ENCODE results near the gene PPP2R2C. TPM values are rescaled to one million over a fixed set of nuclear protein-coding genes. Genes with fewer than 3 reads are reported as not detected.
A peak's percentile ranks its signal among the peaks of the same experiment; 100 is the strongest.

PPP2R2C gene
- total RNA-seq, 2 experiments from 2014 or later: not detected

DNA sequence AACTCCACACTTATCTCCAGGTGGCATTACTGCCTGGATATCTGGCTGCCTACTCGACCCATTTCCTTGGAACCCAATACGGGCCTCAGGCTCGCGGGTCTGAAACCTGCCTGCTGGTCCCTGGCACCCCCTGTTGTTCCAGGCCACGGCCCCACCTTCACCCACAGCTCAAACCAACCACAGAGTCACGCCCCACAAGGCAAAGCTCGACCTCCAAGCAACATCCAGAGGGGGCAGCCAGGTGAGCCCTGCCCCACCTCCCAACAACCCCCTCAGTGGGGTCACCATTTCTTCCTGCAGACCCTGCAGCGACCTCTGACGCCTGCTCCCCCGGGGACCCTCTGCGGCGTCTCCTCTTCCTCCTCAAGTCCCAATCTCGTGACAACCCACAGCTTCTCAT, 126.5 kb downstream of the PPP2R2C start:
- Histone ChIP-seq H3K9me2 (ENCODE audit: insufficient read depth, low read length) (no peaks in the 10 kb centered on the region), H3K4me1 (ENCODE audit: insufficient read depth, low read length, poor library complexity, severe bottlenecking) (no peaks in the 10 kb centered on the region), H3K79me2 (ENCODE audit: insufficient read depth, low read depth, low read length) (no peaks in the 10 kb centered on the region), H3K4me3 (ENCODE audit: low read depth, low read length, poor library complexity, severe bottlenecking) (no peak overlapping the region), H3K36me3 (ENCODE audit: insufficient read depth, low read length) (no peaks in the 10 kb centered on the region), H3K27ac (ENCODE audit: low read depth, low read length, poor library complexity, severe bottlenecking) (no peak overlapping the region), H4K20me1 (ENCODE audit: insufficient read depth, low read length) (no peaks in the 10 kb centered on the region), H3K4me2 (ENCODE audit: low read length) (no peak overlapping the region), H3K9me3 (ENCODE audit: low read length) (no peaks in the 10 kb centered on the region), H2AFZ (ENCODE audit: low read length) (no peak overlapping the region)
- no TSS peak for BruUV-seq (replicated peaks)
- DNase-seq (ENCODE audit: low spot score): no peak
- ChIA-PET POLR2A (no interaction called here), CTCF (ENCODE audit: unreplicated experiment) (no interaction called here)
- TF ChIP-seq, protein P1, sequence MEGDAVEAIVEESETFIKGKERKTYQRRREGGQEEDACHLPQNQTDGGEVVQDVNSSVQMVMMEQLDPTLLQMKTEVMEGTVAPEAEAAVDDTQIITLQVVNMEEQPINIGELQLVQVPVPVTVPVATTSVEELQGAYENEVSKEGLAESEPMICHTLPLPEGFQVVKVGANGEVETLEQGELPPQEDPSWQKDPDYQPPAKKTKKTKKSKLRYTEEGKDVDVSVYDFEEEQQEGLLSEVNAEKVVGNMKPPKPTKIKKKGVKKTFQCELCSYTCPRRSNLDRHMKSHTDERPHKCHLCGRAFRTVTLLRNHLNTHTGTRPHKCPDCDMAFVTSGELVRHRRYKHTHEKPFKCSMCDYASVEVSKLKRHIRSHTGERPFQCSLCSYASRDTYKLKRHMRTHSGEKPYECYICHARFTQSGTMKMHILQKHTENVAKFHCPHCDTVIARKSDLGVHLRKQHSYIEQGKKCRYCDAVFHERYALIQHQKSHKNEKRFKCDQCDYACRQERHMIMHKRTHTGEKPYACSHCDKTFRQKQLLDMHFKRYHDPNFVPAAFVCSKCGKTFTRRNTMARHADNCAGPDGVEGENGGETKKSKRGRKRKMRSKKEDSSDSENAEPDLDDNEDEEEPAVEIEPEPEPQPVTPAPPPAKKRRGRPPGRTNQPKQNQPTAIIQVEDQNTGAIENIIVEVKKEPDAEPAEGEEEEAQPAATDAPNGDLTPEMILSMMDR (conservative IDR thresholded peaks at IDR 0.05; ENCODE audit: low read length): no peak
- TF ChIP-seq EZH2phosphoT487 (IDR thresholded peaks at IDR 0.05; ENCODE audit: borderline replicate concordance, low read depth, low read length): no peak
- intact Hi-C loops (cut with micrococcal nuclease; ENCODE audit: unreplicated experiment): no loop called here

GRCh38 chr4:6345096-6345830, 127.2 kb downstream of the PPP2R2C start:
- Histone ChIP-seq H3K9me2 (ENCODE audit: insufficient read depth, low read length) (no peaks in the 10 kb centered on the region), H2AFZ (ENCODE audit: low read length) (no peak overlapping the region), H3K4me3 (ENCODE audit: low read depth, low read length, poor library complexity, severe bottlenecking) (no peak overlapping the region), H3K9me3 (ENCODE audit: low read length) (no peaks in the 10 kb centered on the region), H3K36me3 (ENCODE audit: insufficient read depth, low read length) (no peaks in the 10 kb centered on the region), H3K4me1 (ENCODE audit: insufficient read depth, low read length, poor library complexity, severe bottlenecking) (no peaks in the 10 kb centered on the region), H3K4me2 (ENCODE audit: low read length) (no peak overlapping the region), H3K27ac (ENCODE audit: low read depth, low read length, poor library complexity, severe bottlenecking) (no peak overlapping the region), H3K79me2 (ENCODE audit: insufficient read depth, low read depth, low read length) (no peaks in the 10 kb centered on the region), H4K20me1 (ENCODE audit: insufficient read depth, low read length) (no peaks in the 10 kb centered on the region)
- POLR2A ChIA-PET: interaction anchor here (0.6 kb wide), 1 partner anchor 38 kb away, joined by 3 read pairs; no protein-coding TSS in a partner anchor
- CTCF ChIA-PET (ENCODE audit: unreplicated experiment): no interaction called here
- TF ChIP-seq EZH2phosphoT487 (IDR thresholded peaks at IDR 0.05; ENCODE audit: borderline replicate concordance, low read depth, low read length): no peak
- TF ChIP-seq, protein P1 (conservative IDR thresholded peaks at IDR 0.05; ENCODE audit: low read length): no peak
- intact Hi-C loops (cut with micrococcal nuclease; ENCODE audit: unreplicated experiment): no loop called here
- no peak for DNase-seq (ENCODE audit: low spot score)
- BruUV-seq (replicated peaks): no TSS peak

- Histone ChIP-seq H3K27ac (ENCODE audit: low read depth, low read length, poor library complexity, severe bottlenecking) (no peak overlapping the region), H4K20me1 (ENCODE audit: insufficient read depth, low read length) (no peaks in the 10 kb centered on the region), H3K4me3 (ENCODE audit: low read depth, low read length, poor library complexity, severe bottlenecking) (no peak overlapping the region), H3K79me2 (ENCODE audit: insufficient read depth, low read depth, low read length) (no peaks in the 10 kb centered on the region), H3K4me2 (ENCODE audit: low read length) (no peak overlapping the region), H3K36me3 (ENCODE audit: insufficient read depth, low read length) (no peaks in the 10 kb centered on the region), H3K9me2 (ENCODE audit: insufficient read depth, low read length) (no peaks in the 10 kb centered on the region), H3K9me3 (ENCODE audit: low read length) (no peaks in the 10 kb centered on the region), H2AFZ (ENCODE audit: low read length) (no peak overlapping the region), H3K4me1 (ENCODE audit: insufficient read depth, low read length, poor library complexity, severe bottlenecking) (no peaks in the 10 kb centered on the region)
- intact Hi-C loops (cut with micrococcal nuclease; ENCODE audit: unreplicated experiment): no loop called here
- no peak for TF ChIP-seq EZH2phosphoT487 (IDR thresholded peaks at IDR 0.05; ENCODE audit: borderline replicate concordance, low read depth, low read length)
- TF ChIP-seq, protein P1 (conservative IDR thresholded peaks at IDR 0.05; ENCODE audit: low read length): peak; percentile 63
- BruUV-seq (replicated peaks): no TSS peak
- ChIA-PET CTCF (ENCODE audit: unreplicated experiment) (no interaction called here), POLR2A (no interaction called here)
- peak; percentile 30 for DNase-seq (ENCODE audit: low spot score)
Measured at GRCh38 chr4:6343939-6344408, 128.4 kb downstream of the PPP2R2C start.

Measured in OCI-LY7 (cell line).